ENCODE data around the gene SNRPD1. TPM values are rescaled to one million over a fixed set of nuclear protein-coding genes. Genes with fewer than 3 reads are reported as not detected.
"Not testable (repeated sequence)": the region's sequence is repeated elsewhere in the genome, so short reads cannot be mapped to it uniquely, and the experiment has no call there.

Gene SNRPD1
- 106 and 121 TPM in 2 replicates for total RNA-seq

- intact Hi-C loops (cut with micrococcal nuclease) = loop anchor here (1.0 kb wide), 4 partner anchors 12 to 128 kb away; partner anchors contain the start of genes ABHD3, ESCO1 and MIB1
Observed at GRCh38 chr18:21612125-21613039, at the start of gene SNRPD1. Gene SNRPD1 (plus strand): TSS chr18:21612314. CDS start chr18:21612430, 116 bp downstream.

- intact Hi-C loops (cut with micrococcal nuclease) = no loop called here
Observed at GRCh38 chr18:21571772-21572171, 40.3 kb upstream of the SNRPD1 start.

GRCh38 chr18:21575656-21576055, 36.5 kb upstream of the SNRPD1 start:
- intact Hi-C loops (cut with micrococcal nuclease) = no loop called here

GRCh38 chr18:21584391-21584790, 27.7 kb upstream of the SNRPD1 start:
- intact Hi-C loops (cut with micrococcal nuclease) = no loop called here

- intact Hi-C loops (cut with micrococcal nuclease) = not testable (repeated sequence)
Observed at GRCh38 chr18:21592361-21592760, 19.8 kb upstream of the SNRPD1 start.

- intact Hi-C loops (cut with micrococcal nuclease) = no loop called here
Observed at GRCh38 chr18:21593540-21594257, 18.4 kb upstream of the SNRPD1 start.

- intact Hi-C loops (cut with micrococcal nuclease) = no loop called here
Observed at GRCh38 chr18:21597620-21598019, 14.5 kb upstream of the SNRPD1 start.

- intact Hi-C loops (cut with micrococcal nuclease) = no loop called here
Observed at GRCh38 chr18:21598726-21599584, 13.2 kb upstream of the SNRPD1 start.

GRCh38 chr18:21599585-21600525, 12.3 kb upstream of the SNRPD1 start:
- intact Hi-C loops (cut with micrococcal nuclease) = loop anchor here (1.0 to 5.0 kb wide), 5 partner anchors 12 to 488 kb away; partner anchors contain the start of genes ABHD3, MIB1 and SNRPD1

GRCh38 chr18:21600526-21601410, 11.3 kb upstream of the SNRPD1 start, which contains the start of gene ESCO1:
Gene ESCO1 (minus strand): TSS chr18:21600704. CDS start chr18:21574843, 25,861 bp downstream.
- intact Hi-C loops (cut with micrococcal nuclease) = loop anchor here (1.0 to 5.0 kb wide), 5 partner anchors 12 to 488 kb away; partner anchors contain the start of genes ABHD3, MIB1 and SNRPD1

GRCh38 chr18:21602299-21602587, 9.9 kb upstream of the SNRPD1 start:
- intact Hi-C loops (cut with micrococcal nuclease) = loop anchor here (5.0 kb wide), 1 partner anchor 250 kb away; no protein-coding TSS in a partner anchor

- intact Hi-C loops (cut with micrococcal nuclease) = loop anchor here (5.0 kb wide), 1 partner anchor 248 kb away; no protein-coding TSS in a partner anchor
Observed at GRCh38 chr18:21604671-21605070, 7.4 kb upstream of the SNRPD1 start.

GRCh38 chr18:21605213-21605612, 6.9 kb upstream of the SNRPD1 start:
- intact Hi-C loops (cut with micrococcal nuclease) = no loop called here

GRCh38 chr18:21611401-21612124, 551 bp upstream of the SNRPD1 start:
- intact Hi-C loops (cut with micrococcal nuclease) = loop anchor here (1.0 kb wide), 4 partner anchors 11 to 129 kb away; partner anchors contain the start of genes ABHD3, ESCO1 and MIB1

- intact Hi-C loops (cut with micrococcal nuclease) = not testable (repeated sequence)
Observed at GRCh38 chr18:21621640-21622039, 9.5 kb downstream of the SNRPD1 start.

- intact Hi-C loops (cut with micrococcal nuclease) = no loop called here
Observed at GRCh38 chr18:21629089-21629832, 17.1 kb downstream of the SNRPD1 start.

GRCh38 chr18:21632393-21632792, 20.3 kb downstream of the SNRPD1 start:
- intact Hi-C loops (cut with micrococcal nuclease) = no loop called here

Data from T-helper 2 cell treated with Interferon-gamma antibody and Interleukin-4, amounts not matched to agents 100 ng/mL and 5 ng/mL, for 36 hours (primary cell).